BLaER1 (cell line): Measurements from ENCODE around the gene RAB36.
A peak's percentile ranks its signal among the peaks of the same experiment; 100 is the strongest.

Experiments
- H3K27ac ChIP-seq: shearing (Covaris generic); formaldehyde crosslinking; 2 replicates; pipeline ENCODE4 v1.8.1; 2022
- H3K27me3 ChIP-seq: shearing (Covaris generic); formaldehyde crosslinking; 2 replicates; pipeline ENCODE4 v1.8.1; 2022
- H3K36me3 ChIP-seq: shearing (Covaris generic); formaldehyde crosslinking; 2 replicates; pipeline ENCODE4 v1.8.1; 2022
- H3K4me1 ChIP-seq: shearing (Covaris generic); formaldehyde crosslinking; 2 replicates; pipeline ENCODE4 v1.8.1; 2022
- H3K4me2 ChIP-seq: shearing (Covaris generic); formaldehyde crosslinking; 2 replicates; pipeline ENCODE4 v1.8.1; 2022
- H3K4me3 ChIP-seq: shearing (Covaris generic); formaldehyde crosslinking; 2 replicates; pipeline ENCODE4 v1.8.1; 2022
- H3K9ac ChIP-seq: shearing (Covaris generic); formaldehyde crosslinking; 2 replicates; pipeline ENCODE4 v1.8.1; 2022
- H3K9me3 ChIP-seq: shearing (Covaris generic); formaldehyde crosslinking; 2 replicates; pipeline ENCODE4 v1.8.1; 2022
- H4K20me1 ChIP-seq: shearing (Covaris generic); formaldehyde crosslinking; 2 replicates; pipeline ENCODE4 v1.8.1; 2022
- Cebpa-rat ChIP-seq: shearing (Covaris generic); IDR thresholded peaks from 2 replicates; pipeline ENCODE4 v1.8.1; 2022

Gene RAB36

DNA sequence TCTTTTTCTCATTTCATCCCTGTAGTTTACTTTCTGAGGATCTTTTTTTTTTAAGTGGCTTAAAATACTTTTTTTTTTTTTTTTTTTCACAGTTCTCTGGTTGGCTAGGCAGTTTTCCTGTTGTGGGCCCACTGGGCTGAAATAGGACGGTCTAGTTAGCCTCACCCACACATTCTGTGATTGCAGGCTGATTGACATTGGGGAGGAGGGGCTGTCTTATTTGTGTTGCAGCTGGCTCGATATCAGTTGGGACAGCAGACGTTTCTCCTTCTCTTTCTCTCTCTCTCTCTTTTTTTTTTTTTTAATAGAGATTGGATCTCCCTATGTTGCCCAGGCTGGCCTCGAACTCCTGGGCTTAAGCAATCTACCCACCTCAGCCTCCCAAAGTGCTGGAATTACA, 41.9 kb downstream of the RAB36 start:
- H3K9ac ChIP-seq: 0 out of 2 replicates have a peak overlapping the region, but pooled peaks have one; percentile 42
- H4K20me1 ChIP-seq: peaks cover 99% of the 10 kb centered on the region
- peaks cover 83% of the 10 kb centered on the region for H3K36me3 ChIP-seq

GRCh38 chr22:23187871-23188700, 42.8 kb downstream of the RAB36 start:
- Histone ChIP-seq H4K20me1 (peaks cover 99% of the 10 kb centered on the region), H3K36me3 (peaks cover 83% of the 10 kb centered on the region), H3K4me3 (peak overlapping the region; percentile 99; the same call in 1 of the 2 replicates), H3K9ac (peak overlapping the region; percentile 42), H3K4me1 (peaks cover 95% of the 10 kb centered on the region), H3K4me2 (peak overlapping the region; percentile 100), H3K27me3 (no peaks in the 10 kb centered on the region), H3K9me3 (no peaks in the 10 kb centered on the region), H3K27ac (peak overlapping the region; percentile 69)
- no peak for TF ChIP-seq Cebpa-rat

More for the DNA sequence above, 41.9 kb downstream of the RAB36 start:
- H3K4me3 ChIP-seq: peak overlapping the region; percentile 99; the same call in 1 of the 2 replicates
- H3K27ac ChIP-seq: peak overlapping the region; percentile 97; the same call in 1 of the 2 replicates
- peaks cover 86% of the 10 kb centered on the region for H3K4me1 ChIP-seq
- H3K4me2 ChIP-seq: peak overlapping the region; percentile 100
- no peaks in the 10 kb centered on the region for H3K9me3 ChIP-seq
- no peaks in the 10 kb centered on the region for H3K27me3 ChIP-seq
- TF ChIP-seq Cebpa-rat: no peak

DNA sequence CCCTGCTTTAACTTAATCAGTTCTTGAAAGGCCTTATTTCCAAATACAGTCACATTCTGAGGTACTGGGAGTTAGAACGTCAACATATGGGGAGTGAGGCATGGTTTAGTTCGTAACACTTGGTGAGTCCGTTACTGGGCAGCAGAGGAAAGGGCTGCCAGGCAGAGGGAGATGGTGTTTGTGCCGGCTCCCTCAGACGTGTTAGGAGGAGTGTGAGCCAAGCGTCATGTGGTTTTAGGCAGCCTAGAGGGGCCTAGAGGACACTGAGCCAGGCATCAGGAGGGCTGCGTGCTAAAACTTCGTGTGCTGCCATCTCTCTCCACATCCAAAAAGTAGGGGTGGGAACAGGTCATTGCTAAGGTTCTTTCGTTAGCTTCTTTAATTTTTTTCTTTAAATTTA, 45.2 kb downstream of the RAB36 start:
- H3K27ac ChIP-seq: peak overlapping the region; percentile 69
- no peak for TF ChIP-seq Cebpa-rat
- H3K4me3 ChIP-seq: peak overlapping the region; percentile 9; the same call in 1 of the 2 replicates
- H4K20me1 ChIP-seq: peaks cover 100% of the 10 kb centered on the region
- H3K9me3 ChIP-seq: no peaks in the 10 kb centered on the region
- peak overlapping the region; percentile 62 for H3K9ac ChIP-seq
- no peaks in the 10 kb centered on the region for H3K27me3 ChIP-seq
- peaks cover 82% of the 10 kb centered on the region for H3K36me3 ChIP-seq
- peaks cover 99% of the 10 kb centered on the region for H3K4me1 ChIP-seq
- H3K4me2 ChIP-seq: peak overlapping the region; percentile 100

DNA sequence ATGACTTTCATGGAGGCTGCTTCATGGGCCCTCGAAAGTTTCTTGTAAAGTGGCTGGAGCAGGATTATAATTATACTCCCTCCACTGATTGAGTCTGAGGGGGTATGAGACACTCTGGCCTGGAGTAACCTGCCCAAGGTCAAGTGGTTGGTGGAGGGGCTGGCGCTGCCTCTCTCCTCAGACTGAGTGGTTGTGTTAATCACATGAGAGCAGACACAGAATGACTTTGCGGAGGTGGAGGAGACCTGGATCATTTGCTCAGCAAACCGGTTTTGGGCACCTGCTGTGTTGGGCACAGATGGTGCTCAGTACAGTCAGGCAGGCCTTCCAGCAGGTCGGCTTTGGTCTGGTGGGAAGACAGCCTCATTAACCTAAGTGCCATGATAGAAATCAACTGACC, 46.9 kb downstream of the RAB36 start:
- peak overlapping the region; percentile 69 for H3K27ac ChIP-seq
- H3K4me3 ChIP-seq: no peak overlapping the region
- H3K9ac ChIP-seq: peak overlapping the region; percentile 62
- H3K36me3 ChIP-seq: peaks cover 87% of the 10 kb centered on the region
- peak overlapping the region; percentile 100 for H3K4me2 ChIP-seq
- no peak for TF ChIP-seq Cebpa-rat
- no peaks in the 10 kb centered on the region for H3K27me3 ChIP-seq
- peaks cover 100% of the 10 kb centered on the region for H4K20me1 ChIP-seq
- H3K4me1 ChIP-seq: peaks cover 100% of the 10 kb centered on the region
- no peaks in the 10 kb centered on the region for H3K9me3 ChIP-seq

GRCh38 chr22:23192558-23192957, 47.3 kb downstream of the RAB36 start:
- no peaks in the 10 kb centered on the region for H3K27me3 ChIP-seq
- peaks cover 100% of the 10 kb centered on the region for H3K4me1 ChIP-seq
- 0 out of 2 replicates have a peak overlapping the region, but pooled peaks have one; percentile 62 for H3K9ac ChIP-seq
- no peaks in the 10 kb centered on the region for H3K9me3 ChIP-seq
- no peak overlapping the region for H3K4me3 ChIP-seq
- no peak for TF ChIP-seq Cebpa-rat
- peak overlapping the region; percentile 100 for H3K4me2 ChIP-seq
- peak overlapping the region; percentile 69 for H3K27ac ChIP-seq
- peaks cover 100% of the 10 kb centered on the region for H4K20me1 ChIP-seq
- H3K36me3 ChIP-seq: peaks cover 89% of the 10 kb centered on the region

DNA sequence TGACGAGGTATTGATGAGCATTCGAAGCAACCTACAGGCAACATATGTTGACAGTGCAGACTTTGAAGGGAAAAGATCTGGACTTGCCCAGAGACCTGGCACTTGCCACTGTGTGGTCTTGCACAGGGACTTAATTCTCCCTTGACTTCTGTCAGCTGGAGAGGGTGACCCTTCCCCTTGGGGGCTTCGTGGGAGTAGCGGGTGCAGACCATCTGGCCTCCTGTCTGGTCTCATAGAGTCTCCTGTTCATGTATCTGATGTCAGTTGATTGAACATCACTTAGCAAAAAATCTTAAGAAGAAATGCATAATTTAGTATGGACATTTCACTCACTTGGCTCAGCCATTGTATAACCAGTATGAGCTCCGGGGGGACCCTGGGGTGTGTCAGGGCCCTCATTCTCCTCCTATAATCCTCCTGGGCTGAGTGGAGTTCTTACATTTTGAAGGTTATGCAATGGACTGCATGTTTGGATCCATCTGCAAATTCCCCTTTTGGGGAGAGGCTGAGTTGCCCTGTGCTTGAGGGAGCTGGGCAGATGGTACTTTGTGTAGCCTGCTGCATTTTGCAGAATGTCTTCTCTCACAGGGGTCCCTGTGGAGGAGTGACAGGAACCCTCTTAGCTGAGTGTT, 48.0 kb downstream of the RAB36 start:
- Histone ChIP-seq H3K4me1 (peaks cover 100% of the 10 kb centered on the region), H3K9me3 (no peaks in the 10 kb centered on the region), H3K4me2 (peak overlapping the region; percentile 100), H3K27me3 (no peaks in the 10 kb centered on the region), H4K20me1 (peaks cover 100% of the 10 kb centered on the region), H3K4me3 (no peak overlapping the region), H3K36me3 (peaks cover 89% of the 10 kb centered on the region), H3K27ac (0 out of 2 replicates have a peak overlapping the region, but pooled peaks have one; percentile 1), H3K9ac (peak overlapping the region; percentile 62; the same call in 1 of the 2 replicates)
- no peak for TF ChIP-seq Cebpa-rat

DNA sequence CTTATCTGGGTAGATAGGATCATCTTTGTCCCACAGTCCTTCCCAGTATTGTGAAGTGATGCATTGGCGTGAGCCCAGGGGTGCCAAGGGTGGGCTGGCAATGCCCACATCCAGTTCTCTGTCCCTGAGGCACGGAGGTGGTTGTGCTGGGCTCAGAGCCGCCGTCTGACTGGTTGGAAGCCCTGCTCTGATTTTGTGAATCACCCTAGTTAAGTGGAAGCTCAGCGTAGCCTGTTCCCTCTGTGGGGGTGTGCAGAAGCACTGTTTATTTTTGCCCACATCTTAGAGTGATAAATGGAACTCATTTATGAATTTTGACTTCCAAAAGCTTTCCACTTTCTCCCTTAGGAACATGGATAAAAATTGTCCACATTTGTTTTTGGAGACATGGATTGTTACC, 48.6 kb downstream of the RAB36 start:
- Histone ChIP-seq H3K36me3 (peaks cover 89% of the 10 kb centered on the region), H3K4me3 (no peak overlapping the region), H3K9ac (no peak overlapping the region; the same call in 1 of the 2 replicates), H3K4me1 (peaks cover 100% of the 10 kb centered on the region), H4K20me1 (peaks cover 100% of the 10 kb centered on the region), H3K9me3 (no peaks in the 10 kb centered on the region), H3K4me2 (peak overlapping the region; percentile 100), H3K27me3 (no peaks in the 10 kb centered on the region), H3K27ac (0 out of 2 replicates have a peak overlapping the region, but pooled peaks have one; percentile 1)
- no peak for TF ChIP-seq Cebpa-rat

GRCh38 chr22:23196165-23196564, 50.9 kb downstream of the RAB36 start:
- no peak for TF ChIP-seq Cebpa-rat

DNA sequence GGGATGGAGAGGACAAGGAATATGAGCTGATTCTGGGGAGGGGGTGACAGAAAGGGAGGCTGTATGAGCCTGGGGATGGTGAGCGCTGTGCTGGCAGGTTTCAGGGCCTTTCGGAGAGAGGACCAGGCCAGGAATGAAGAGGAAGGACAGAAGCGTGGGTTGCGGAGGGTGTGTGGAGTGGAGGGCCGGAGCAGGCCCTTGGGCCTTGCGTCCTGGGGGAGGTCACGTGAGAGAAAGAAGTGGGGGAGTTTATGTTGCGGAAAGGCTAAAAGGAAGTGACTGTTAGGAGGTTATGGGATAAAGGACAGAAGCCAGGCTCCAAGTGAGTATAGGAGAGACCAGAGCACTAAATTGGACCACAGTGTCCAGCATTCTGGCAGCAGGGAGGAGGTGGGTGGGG, 52.6 kb downstream of the RAB36 start:
- H3K4me2 ChIP-seq: peak overlapping the region; percentile 55; the same call in 1 of the 2 replicates
- H3K4me1 ChIP-seq: peaks cover 85% of the 10 kb centered on the region
- TF ChIP-seq Cebpa-rat: no peak
- no peak overlapping the region for H3K9ac ChIP-seq
- H3K4me3 ChIP-seq: no peak overlapping the region
- H3K27me3 ChIP-seq: no peaks in the 10 kb centered on the region
- H3K36me3 ChIP-seq: peaks cover 74% of the 10 kb centered on the region
- H4K20me1 ChIP-seq: peaks cover 100% of the 10 kb centered on the region
- H3K9me3 ChIP-seq: no peaks in the 10 kb centered on the region
- H3K27ac ChIP-seq: 0 out of 2 replicates have a peak overlapping the region, but pooled peaks have one; percentile 7

More at GRCh38 chr22:23196165-23196564, 50.9 kb downstream of the RAB36 start:
- no peak overlapping the region for H3K9ac ChIP-seq
- no peak overlapping the region for H3K4me3 ChIP-seq
- peaks cover 100% of the 10 kb centered on the region for H3K4me1 ChIP-seq
- H3K4me2 ChIP-seq: peak overlapping the region; percentile 17; the same call in 1 of the 2 replicates
- H3K36me3 ChIP-seq: peaks cover 89% of the 10 kb centered on the region
- no peaks in the 10 kb centered on the region for H3K9me3 ChIP-seq
- no peak overlapping the region for H3K27ac ChIP-seq
- peaks cover 100% of the 10 kb centered on the region for H4K20me1 ChIP-seq
- H3K27me3 ChIP-seq: no peaks in the 10 kb centered on the region
